ENCODE results near the gene GRK2. TPM values are rescaled to one million over a fixed set of nuclear protein-coding genes. Genes with fewer than 3 reads are reported as not detected.
"Not testable (repeated sequence)": the region's sequence is repeated elsewhere in the genome, so short reads cannot be mapped to it uniquely, and the experiment has no call there.

Gene GRK2
- 131 TPM for polyA plus RNA-seq (2012; ENCODE audit: missing spikeins)

DNA sequence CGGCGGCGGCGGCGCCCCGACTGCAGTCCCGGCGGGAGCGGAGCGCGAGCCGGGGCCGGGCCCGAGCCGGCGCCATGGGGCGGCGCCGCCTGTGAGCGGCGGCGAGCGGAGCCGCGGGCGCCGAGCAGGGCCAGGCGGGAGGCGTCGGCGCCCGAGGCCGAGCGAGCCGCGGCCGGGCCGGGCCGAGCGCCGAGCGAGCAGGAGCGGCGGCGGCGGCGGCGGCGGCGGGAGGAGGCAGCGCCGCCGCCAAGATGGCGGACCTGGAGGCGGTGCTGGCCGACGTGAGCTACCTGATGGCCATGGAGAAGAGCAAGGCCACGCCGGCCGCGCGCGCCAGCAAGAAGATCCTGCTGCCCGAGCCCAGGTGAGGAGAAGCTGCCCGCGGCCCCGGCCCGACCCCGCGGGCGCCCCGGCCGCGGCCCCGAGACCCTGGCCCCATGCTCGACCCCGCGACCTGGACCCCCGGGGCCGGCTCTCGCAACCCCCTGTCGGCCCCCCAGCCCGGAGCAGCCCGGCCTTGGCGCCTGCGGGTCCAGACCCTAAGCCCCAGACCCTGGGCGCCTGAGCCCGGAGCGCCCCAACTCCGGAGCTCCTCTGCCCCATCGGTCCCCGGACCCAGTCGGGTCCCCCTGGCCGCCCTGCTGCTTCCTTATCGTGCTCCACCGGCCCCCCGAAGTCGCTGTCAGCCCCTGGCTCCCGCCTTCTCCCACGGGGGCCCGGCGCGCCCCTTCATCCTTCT lies at the start of gene GRK2:
GRK2 (plus strand) TSS at position 25 of the 739 bp plus-strand sequence; CDS start at position 252, 227 bp downstream.
- TF ChIP-seq POLR2A (IDR thresholded peaks at IDR 0.05; ENCODE audit: low read depth, low read length): no peak
- TF ChIP-seq POLR2AphosphoS5 (IDR thresholded peaks at IDR 0.05; ENCODE audit: low read depth, low read length): no peak
- no peak for TF ChIP-seq TAF1 (IDR thresholded peaks at IDR 0.05; ENCODE audit: borderline replicate concordance, low read depth, low read length)
- DNase-seq (ENCODE audit: insufficient read length): no peak
- FAIRE-seq: peak; percentile 67

DNA sequence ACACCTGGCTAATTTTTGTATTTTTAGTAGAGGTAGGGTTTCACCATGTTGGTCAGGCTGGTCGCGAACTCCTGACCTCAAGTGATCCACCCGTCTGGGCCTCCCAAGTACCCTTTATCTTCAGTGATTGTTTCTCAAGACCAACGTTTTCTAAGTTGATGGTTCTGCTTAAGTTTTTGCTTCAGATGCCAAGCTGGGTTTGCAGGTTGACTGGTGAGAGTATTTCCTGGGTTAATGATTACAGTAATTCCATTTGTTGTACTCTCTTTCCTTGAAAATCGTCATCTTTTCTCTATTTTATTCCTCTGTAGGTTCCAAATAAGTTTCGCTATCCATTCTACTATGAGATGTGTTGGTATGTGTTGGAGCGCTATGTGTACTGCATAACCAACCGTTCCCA lies 38.5 kb upstream of the GRK2 start:
- TF ChIP-seq POLR2AphosphoS5 (IDR thresholded peaks at IDR 0.05; ENCODE audit: low read depth, low read length) (no peak), POLR2A (IDR thresholded peaks at IDR 0.05; ENCODE audit: low read depth, low read length) (no peak), TAF1 (IDR thresholded peaks at IDR 0.05; ENCODE audit: borderline replicate concordance, low read depth, low read length) (no peak)
- FAIRE-seq (no peak), DNase-seq (ENCODE audit: insufficient read length) (no peak)

DNA sequence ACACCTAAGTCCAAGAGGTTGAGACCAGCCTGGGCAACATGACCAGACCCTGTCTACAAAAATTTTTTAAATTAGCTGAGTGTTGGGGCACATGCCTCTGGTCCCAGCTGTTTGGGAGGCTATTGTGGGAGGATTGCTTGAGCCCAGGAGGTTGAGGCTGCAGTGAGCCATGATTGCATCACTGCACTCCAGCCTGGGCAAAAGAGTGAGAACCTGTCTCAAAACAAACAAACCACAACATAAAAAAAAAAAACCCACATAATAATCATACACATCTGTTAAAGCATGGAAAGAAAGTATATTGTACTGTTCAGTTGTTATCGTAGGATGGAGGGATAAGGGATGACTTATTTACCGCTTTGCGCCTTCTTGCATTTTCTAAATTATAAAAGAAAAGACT lies 35.9 kb upstream of the GRK2 start:
- no peak for FAIRE-seq
- no peak for DNase-seq (ENCODE audit: insufficient read length)
- no peak for TF ChIP-seq POLR2A (IDR thresholded peaks at IDR 0.05; ENCODE audit: low read depth, low read length)
- no peak for TF ChIP-seq TAF1 (IDR thresholded peaks at IDR 0.05; ENCODE audit: borderline replicate concordance, low read depth, low read length)
- TF ChIP-seq POLR2AphosphoS5 (IDR thresholded peaks at IDR 0.05; ENCODE audit: low read depth, low read length): no peak

DNA sequence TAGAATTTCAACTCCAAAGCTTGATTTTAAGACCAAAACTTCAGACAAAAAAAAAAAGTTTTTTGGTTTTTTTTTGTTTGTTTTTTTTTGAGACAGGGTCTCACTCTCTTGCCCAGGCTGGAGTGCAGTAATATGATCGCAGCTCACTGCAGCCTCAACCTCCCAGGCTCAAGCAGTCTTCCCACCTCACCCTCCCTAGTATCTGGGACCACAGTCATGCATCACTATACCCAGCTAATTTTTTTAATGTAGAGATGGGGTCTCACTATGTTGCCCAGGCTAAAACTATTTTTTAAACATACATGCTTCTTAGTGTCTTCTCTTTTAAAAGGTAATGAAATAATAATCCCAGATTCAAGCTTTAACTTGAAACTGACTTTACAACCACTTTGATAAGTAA lies 35.4 kb upstream of the GRK2 start:
- DNase-seq (ENCODE audit: insufficient read length) (no peak), FAIRE-seq (no peak)
- TF ChIP-seq POLR2A (IDR thresholded peaks at IDR 0.05; ENCODE audit: low read depth, low read length) (no peak), POLR2AphosphoS5 (IDR thresholded peaks at IDR 0.05; ENCODE audit: low read depth, low read length) (no peak), TAF1 (IDR thresholded peaks at IDR 0.05; ENCODE audit: borderline replicate concordance, low read depth, low read length) (no peak)

DNA sequence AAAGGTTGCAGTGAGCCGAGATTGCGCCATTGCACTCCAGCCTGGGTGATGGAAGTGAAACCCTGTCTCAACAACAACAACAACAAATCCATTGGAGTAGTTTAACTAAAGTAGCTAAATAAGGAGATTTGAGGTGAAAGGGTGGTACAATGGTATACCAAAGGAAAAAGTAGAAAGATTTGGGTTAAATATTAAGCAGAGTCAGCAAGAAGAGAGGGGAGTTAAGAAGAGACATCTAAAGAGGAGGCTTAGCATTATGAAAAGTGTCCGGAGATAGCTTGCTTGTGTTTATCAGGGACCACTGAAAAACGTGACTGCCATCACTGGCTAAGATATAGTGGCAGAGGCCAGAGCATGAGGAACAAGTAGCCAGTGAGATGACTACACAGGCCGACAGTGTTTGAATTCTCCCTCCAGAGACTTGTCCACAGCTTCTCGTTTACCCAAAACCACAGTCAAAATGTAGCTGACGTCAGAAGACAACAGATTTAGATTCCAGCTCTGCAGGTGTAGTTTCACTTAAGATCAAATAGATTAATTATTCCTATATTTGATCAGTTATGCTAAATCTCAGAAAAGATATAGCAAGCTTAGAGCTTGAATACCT lies 32.6 kb upstream of the GRK2 start:
- FAIRE-seq: peak; percentile 51

DNA sequence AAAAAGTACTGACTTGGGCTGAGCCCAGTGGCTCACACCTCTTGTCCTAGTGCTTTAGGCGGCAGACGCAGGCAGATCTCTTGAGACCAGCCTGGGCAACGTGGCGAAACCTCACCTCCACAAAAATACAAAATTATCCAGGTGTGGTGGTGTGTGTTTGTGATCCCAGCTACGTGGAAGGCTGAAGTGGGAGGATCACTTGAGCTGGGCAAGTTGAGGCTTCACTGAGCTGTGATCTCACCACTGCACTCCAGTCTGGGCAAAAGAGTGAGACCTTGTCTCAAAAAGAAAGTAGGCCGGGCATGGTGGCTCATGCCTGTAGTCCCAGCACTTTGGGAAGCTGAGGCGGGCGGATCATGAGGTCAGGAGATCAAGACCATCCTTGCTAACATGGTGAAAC lies 31.7 kb upstream of the GRK2 start:
- not testable (repeated sequence) for DNase-seq (ENCODE audit: insufficient read length); FAIRE-seq

More for the DNA sequence above, 32.6 kb upstream of the GRK2 start:
- no peak for TF ChIP-seq TAF1 (IDR thresholded peaks at IDR 0.05; ENCODE audit: borderline replicate concordance, low read depth, low read length)
- TF ChIP-seq POLR2AphosphoS5 (IDR thresholded peaks at IDR 0.05; ENCODE audit: low read depth, low read length): no peak
- no peak for TF ChIP-seq POLR2A (IDR thresholded peaks at IDR 0.05; ENCODE audit: low read depth, low read length)
- DNase-seq (ENCODE audit: insufficient read length): no peak

DNA sequence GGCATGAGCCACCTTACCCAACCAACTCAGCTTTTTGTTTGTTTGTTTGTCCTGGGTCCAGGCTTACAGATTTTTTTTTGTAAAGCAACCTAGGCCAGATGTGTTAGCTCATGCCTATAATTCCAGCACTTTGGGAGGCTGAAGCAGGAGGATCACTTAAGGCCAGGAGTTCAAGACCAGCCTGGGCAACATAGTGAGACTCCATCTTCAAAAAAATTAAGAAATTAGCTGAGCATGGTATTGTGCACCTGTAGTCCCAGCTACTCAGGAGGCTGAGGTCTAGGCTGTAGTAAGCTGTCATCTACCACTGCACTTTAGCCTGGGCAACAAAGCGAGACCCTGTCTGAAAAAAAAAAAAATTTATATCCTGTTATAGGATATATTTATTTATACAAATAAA lies 28.7 kb upstream of the GRK2 start:
- DNase-seq (ENCODE audit: insufficient read length): no peak
- no peak for TF ChIP-seq TAF1 (IDR thresholded peaks at IDR 0.05; ENCODE audit: borderline replicate concordance, low read depth, low read length)
- no peak for FAIRE-seq

DNA sequence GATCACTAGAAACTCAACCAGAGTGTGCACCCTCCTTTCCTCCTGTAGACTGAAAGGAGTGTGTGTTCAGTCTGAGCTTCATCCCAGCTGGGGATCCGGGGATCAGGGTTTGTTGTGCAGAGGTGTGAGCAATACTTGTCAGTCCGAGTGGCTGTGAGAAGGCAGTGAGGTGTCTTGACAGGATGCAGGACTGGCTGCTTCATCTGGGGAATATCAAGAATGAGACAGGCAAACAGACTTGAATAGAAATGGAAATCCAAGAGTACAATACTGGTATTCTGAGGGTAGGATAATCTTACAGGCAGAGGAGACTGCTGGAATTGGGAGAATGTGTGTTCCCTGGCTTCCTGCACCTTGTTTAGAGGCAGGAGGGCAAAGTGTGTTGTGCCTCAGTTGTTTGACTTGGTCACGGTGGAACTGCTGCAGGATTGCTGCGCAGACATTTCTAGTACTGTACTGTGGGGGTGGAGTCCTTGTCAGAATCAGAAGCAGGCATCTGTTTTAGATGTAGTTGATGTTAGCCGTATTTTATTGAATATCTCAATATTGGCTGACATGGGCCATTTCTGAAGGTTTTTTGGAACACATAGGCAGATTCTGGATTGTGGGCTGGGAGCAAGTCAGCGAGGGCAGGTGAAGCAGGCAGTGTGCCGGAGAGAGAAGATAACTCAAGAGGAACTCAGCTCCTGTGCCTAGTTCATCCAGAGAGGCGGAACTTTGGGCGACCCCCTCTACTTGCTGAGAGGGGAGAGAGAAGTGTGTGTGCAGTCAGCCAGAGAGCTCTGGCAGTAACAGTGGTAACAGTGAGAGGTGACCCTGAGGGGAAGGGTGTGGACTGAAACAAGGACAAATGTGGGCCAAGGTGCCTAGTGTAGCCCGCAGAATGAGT lies 27.1 kb upstream of the GRK2 start:
- no peak for DNase-seq (ENCODE audit: insufficient read length)
- FAIRE-seq: peak; percentile 27
- TF ChIP-seq POLR2A (IDR thresholded peaks at IDR 0.05; ENCODE audit: low read depth, low read length) (no peak), POLR2AphosphoS5 (IDR thresholded peaks at IDR 0.05; ENCODE audit: low read depth, low read length) (no peak), TAF1 (IDR thresholded peaks at IDR 0.05; ENCODE audit: borderline replicate concordance, low read depth, low read length) (no peak)

DNA sequence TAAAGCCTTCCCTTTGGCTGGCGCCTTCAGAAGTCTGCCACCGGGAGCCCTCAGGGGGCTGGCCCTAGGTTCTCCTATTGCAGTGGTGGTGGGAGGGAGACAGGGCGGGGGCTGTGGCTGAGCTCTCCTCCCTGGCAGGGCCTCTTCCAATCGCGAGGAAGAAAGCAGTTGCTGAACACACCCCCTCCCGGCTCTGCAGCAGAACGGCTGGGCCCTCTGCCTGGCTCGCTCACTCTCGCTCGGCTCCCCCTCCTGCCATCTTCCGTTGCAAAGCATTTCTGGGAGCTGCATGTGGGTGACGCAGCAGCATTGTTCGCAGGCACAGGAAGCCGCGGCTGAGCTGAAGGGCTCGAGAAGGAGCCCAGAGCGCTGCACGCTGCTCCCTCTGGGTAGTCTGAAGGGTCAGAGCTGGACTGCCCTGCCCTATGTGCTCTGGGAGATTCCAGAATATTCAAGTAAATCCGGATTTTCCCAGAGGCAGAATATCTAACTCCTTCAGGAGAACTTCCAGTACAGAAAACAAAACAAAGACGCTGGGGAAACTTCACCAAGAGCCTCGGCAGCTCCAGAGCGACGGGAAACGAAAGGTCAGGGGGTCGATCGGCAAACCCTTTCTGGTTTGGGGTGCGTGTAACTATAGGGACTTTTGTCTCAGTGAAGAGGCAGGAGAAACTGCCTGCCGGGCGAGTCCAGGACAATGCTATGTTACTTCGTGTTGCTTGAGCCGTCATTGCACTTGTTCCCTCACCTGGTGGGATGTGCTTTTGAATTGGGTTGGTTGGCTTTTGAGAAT lies 26.3 kb upstream of the GRK2 start:
- DNase-seq (ENCODE audit: insufficient read length) (peak; percentile 72), FAIRE-seq (peak; percentile 97)
- TF ChIP-seq POLR2AphosphoS5 (IDR thresholded peaks at IDR 0.05; ENCODE audit: low read depth, low read length) (peak; percentile 93), POLR2A (IDR thresholded peaks at IDR 0.05; ENCODE audit: low read depth, low read length) (peak; percentile 98), TAF1 (IDR thresholded peaks at IDR 0.05; ENCODE audit: borderline replicate concordance, low read depth, low read length) (peak; percentile 100)

DNA sequence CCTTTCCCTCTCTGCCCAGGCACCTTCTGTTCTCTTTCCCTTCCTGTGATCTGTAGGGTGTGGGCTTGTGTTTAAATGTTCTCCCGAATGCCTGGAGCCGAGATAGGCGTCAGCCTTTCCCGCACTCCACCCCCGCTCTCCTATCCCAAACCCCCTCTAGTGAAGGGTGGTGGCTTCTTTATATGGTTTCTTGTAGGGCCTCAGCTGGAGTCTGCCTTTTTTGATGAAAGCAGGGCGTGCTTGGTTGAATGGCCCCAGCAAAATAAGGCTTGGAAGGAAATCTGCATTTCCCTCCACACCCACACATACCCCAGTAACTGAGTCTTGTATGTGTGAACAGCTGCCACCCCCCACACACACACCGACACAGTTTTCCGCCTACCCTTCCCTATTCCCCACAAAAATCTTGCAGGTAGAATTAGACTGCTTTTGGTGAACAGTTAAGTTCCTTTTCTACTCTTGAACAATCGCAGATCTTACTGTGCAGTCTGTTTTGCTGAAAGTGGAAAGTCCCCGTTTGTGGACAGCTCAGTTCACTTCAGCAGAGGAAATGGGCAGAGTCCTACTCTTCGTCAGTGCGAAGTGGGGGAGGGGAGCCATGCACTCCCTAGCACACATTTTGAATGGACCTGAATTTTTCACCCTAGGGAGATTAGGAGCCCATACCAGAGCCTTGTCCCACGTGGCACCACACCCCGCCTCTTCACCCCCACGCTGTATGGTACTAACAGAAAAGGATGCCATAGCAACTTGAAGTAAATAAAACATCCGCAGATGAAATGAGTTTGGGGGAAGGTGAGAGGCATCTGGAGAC lies 25.5 kb upstream of the GRK2 start:
- 0 out of 2 replicates have a peak, but pooled peaks have one; percentile 20 for TF ChIP-seq POLR2AphosphoS5 (IDR thresholded peaks at IDR 0.05; ENCODE audit: low read depth, low read length)
- TF ChIP-seq POLR2A (IDR thresholded peaks at IDR 0.05; ENCODE audit: low read depth, low read length): peak; percentile 69
- peak; percentile 36; the same call in 1 of the 2 replicates for TF ChIP-seq TAF1 (IDR thresholded peaks at IDR 0.05; ENCODE audit: borderline replicate concordance, low read depth, low read length)
- DNase-seq (ENCODE audit: insufficient read length) (no peak), FAIRE-seq (peak; percentile 93)

Measured in GM12892 (cell line).